Effector CD8-positive, alpha-beta T cell (primary cell): ENCODE data around the gene PLCL1.
A peak's percentile ranks its signal among the peaks of the same experiment; 100 is the strongest.

Experiments
- DNase-seq: peaks from one replicate; lab custom pipeline; 2025; lab: John Stamatoyannopoulos, UW
- total RNA-seq, 4 experiments: gene quantifications; one replicate each; lab custom pipeline; 2026; lab: John Stamatoyannopoulos, UW

Gene PLCL1
- 13.2 to 79.0 (median 35.9) reads per million in 4 experiments for total RNA-seq

DNA sequence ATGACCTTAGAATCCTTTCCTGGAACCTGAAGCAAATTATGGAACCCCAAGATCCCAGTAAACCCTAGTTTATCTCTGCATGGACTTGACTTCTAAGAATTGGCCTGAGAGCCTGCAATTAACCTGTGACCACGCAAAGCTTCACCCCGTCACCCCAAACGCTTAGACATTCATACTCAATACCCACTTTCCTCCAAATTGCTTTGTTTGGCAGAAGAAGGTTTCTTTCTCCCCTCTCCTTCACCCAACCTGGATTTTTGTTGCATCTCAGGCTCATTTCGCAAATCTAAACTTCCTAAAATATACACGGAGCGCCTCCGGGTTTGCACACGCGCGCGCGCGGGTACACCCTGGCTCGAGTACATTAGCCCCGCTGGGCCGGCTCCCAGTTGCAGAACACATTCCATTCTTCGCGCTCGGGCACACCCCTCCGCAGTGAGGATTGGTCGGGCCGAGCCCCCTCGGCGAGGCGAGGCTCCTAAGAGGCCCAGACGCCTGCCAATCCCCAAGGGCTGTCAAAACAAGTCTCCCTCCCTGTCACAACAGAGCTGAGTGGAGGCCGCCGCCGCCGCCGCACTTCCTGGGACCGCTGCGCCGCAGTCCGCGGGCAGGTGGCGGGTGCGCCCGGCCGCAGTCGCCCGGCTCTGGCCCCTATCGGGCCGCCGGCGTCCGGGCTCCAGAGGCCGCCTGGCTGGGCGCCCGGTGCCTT is at the start of gene PLCL1:
Gene PLCL1 (plus strand): TSS at position 545 of the 709 bp plus-strand sequence.
- peak; percentile 86 for DNase-seq

DNA sequence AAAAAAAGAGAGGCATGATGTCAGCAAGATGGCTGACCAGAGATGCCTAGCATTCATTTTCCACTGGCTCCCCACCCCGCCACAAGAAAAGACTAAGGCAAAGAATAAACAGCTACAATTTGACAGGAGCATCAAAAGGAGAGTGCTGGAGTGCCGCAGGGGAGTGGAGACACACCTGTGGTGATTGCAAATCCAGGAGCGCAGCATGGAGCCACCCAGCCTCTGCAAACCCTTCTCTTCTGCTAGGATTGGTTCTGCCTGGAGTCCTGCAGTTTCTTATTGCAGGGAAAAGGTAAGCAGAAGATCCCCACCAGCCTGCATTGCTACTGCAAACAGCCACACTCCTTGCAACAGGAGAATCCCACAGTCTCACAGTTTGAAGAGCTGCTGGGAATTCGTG is 45.4 kb upstream of the PLCL1 start:
- DNase-seq, result no peak

DNA sequence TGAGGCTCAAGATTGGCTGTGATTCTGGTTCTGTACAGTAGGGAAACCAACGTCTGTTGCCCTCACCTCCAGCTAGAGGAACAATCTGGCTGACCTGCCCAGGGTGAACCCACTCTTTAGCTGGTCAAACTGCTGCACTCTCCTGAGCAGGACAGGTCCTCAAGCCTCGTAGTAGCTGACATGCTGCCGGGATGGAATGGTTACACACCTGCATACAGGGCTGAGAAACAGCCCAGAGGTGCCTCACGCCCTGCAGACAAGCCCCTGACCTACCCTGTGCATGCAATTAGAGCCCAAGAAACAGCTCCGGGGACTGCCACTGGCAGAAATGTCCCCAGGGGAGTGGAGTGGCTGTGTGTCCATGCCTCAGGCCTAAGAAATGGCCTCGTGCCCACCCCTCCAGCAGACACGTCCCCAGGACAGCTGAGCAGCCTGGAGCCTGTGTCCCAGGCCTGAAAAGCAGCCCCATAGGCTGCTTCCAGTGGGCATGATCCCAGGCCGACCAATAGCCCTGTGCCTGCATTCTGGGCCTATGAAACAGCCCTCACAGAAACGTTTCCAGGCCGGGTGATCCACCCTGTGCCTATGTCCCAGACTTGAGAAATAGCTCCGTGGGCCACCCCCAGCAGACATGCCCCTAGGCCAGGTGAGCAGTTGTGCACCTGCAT is 44.6 kb upstream of the PLCL1 start:
- no peak for DNase-seq

DNA sequence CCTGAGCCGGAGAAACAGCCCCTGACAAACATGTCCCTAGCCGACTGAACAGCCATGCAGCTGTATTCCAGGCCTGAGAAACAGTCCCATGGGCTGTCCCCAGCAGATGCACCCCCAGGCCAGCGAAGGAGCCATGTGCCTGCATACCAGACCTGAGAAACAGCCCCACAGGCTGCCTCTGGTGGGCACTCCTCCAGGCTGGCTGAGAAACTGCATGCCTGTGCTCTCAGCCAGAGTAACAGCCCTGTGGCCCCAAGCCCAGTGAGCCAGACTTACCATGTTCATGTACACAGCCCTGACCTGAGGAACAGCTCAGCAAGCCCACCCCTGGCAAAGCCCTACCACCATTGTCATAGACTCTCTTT is 44.1 kb upstream of the PLCL1 start:
- no peak for DNase-seq

DNA sequence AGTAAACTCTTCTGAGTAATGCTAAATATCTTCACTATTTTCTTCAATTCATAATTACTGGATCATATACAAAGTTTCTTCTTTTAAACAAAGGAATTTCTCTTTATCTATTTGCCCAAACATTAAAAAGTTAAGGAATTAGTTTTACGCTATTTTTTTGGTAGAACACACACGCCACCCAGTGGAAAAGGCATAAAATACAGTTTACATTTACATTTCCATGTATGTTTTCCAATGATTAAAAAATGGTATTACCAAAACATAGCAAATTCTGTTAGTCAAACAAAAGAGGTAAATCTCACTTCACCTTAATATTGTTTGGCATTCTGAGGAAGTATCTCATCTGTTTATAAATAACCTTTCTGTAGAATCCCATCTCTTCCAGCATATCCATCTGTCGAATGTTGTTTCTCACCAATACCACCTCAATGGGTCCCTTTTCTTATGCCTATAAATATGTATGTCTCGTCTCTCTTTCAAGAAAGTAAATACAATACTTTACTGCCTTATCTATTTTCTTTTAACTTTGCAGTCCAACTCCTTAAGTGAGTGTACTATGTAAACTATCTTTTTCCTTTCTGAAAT is 26.5 kb upstream of the PLCL1 start:
- DNase-seq, result no peak

DNA sequence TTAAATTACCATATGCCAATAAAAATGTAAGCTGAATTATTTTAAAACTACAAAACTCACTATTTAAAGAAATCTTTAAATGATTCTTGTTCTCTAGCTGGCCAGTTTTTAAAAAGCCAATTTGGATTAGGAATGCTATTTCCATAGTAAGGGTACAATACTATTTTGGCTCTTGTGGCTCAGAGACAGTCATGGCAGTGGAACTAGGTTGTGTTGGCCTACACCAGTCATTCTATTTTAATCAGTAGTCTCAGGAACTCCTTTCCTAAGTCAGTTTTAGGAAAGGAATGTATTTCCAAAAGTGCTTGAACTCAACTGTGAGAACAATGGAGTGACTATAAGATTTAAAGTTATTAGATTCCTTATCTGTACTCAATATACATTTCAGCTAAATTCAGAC is 25.1 kb upstream of the PLCL1 start:
- DNase-seq, result no peak

DNA sequence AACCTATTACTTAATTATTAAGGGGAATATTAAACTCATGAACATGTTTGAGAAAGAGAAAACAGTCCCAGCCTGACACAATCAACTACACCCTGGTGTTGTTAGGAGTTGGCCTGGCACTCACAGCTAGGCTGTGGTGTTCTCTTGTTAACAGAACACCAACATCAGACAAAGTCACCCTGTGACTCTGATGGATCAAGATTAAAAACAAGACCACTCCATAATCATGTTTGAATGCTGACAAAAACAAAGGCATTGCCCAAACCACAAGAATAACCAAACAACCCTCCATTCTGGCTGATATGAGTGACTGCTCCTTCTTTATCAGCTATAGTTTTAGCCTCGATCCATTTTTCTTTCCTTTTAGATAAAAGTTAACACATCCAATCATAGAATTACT is 22.3 kb upstream of the PLCL1 start:
- DNase-seq, result no peak

DNA sequence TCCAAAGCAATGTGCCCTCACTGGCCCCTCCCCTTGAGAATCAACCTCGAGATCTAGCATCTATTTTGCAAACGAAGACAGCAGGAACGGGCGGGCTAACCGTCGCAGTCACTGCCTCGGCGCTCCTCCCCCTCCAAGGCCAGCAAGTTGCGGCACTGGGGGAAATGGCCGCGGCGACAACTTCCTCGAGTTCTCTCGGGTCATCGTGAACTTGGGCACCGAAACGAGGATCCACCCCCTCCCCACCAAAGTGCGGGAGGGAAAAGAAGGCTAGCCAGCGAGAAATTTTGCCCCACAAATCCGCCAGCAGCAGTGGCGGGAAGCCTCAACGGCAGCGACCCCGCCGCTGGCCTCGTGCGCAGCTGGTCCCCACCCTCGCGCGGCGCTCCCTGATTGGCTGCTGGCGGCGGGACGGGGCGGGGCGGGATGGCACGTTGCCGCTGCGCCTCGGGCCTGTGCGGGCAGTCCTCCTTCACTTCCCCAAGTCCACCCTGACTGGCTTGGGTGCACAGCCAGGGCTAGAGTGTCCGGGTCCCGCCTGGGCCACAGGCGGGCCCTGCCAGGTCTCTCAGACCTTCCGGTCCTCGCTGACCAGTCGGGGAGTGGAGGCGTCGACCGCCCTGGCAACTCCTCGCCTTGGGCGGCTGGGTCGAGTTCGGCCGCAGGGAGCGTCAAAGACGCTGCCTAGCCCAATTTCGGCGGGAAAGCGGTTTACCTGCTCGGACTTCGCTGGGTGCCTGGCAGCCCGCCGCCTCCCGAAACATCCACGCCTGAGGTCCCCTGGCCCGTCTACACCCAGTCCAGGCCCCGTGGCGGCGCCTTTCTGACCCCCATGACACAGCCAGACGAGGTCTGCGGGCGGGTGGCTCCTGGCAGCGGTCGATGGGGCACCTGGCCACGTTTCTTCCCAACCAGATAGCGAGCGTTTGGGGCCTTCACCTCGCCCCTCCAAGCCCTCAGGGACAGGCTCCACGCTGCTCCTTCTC is 19.1 kb upstream of the PLCL1 start, which contains the start of gene BOLL:
Gene BOLL (minus strand): TSS at position 364 of the 986 bp plus-strand sequence. CDS start 3,469 bp downstream, outside the sequence.
- no peak for DNase-seq

DNA sequence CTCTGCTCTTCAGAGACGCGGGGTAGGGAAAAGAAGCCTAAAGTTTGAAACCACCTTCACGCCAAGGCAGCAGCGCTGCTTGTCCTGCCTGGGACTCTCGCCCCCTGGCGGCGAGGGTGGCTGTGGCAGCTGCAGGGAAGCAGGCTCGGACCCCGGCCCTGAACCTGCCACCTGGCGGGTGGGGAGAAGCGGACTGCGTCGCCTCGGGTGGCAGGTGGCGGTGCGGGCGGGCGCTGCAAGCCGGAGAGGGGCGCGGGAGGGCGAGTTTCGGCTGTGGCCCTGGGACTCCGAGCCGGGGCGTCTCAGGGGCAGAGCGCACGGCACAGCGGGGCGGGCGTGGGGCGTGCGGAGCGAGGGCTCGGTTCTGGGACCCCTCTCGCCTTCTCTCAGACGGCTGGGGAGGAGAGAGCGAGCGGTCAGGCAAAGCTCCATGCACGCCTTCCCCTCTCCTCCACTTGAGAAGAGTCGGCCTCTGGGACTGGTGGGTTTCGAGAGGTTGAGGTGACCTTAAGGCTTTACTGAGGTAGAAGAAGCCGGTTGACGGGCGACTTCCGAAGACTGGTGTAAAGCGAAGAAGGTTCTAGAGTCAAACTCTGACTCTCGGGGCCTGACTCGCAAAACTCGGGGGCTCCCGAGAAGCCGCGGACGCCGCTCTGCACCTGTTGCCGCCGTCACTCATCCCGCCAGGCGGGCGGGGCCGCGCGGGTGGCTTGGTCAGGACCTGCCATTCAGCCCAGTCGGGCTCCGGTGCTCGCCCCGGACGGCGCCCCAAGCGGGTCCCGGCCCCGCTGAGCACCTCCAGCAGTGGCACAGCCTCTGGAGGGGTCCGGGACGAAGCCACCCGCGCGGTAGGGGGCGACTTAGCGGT is 18.1 kb upstream of the PLCL1 start:
- DNase-seq, result peak; percentile 30

DNA sequence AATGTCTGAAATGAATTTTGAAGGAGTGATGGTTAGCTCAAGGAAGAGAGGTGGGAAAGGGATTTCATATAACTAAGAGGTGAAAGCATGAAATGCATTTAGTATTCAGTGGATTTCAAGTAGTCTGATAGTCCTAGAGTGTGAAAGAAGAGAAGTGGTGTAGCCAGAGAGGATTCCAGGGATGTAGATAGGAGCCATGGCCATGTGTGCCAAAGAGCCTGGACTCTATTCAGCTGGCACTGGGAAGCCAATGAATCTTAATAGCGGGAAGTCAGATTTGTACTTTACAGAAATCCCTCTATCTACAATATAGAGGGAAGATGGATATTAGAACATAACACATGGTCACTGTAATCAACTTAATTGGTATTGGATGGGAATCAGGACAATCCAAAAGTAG is 10.9 kb upstream of the PLCL1 start:
- DNase-seq, result no peak

DNA sequence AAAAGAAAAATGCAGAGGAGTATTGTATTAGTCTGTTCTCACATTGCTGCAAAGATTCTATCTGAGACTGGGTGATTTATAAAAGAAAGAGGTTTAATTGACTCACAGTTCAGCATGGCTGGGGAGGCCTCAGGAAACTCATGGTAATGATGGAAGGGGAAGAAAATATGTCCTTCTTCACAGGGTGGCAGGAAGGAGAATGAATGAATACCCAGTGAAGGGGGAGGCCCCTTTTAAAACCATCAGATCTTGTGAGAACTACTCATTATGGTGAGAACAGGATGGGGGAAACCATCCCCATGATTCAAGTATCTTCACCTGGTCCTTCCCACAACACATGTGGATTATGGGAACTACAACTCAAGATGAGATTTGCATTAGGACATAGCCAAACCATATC is 9.1 kb upstream of the PLCL1 start:
- no peak for DNase-seq

DNA sequence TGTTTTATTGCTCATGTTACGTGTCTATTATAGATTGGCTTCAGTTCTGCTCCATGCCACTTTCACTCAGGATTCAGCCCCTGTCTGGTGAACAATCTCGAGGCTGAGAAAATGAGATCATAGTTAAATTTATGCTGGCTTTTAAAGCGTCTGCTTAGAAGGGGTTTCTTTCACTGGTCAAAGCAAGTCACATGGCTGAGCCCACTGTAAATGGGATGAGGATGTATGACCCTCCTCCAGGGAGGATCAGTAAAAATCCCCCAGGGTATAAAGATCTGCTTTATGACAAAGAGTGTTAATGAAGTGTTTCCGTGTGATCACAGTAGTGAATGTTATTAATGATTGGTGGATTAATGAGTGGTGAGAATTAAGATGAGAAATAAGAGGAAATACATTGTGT is 6.2 kb upstream of the PLCL1 start:
- no peak for DNase-seq

DNA sequence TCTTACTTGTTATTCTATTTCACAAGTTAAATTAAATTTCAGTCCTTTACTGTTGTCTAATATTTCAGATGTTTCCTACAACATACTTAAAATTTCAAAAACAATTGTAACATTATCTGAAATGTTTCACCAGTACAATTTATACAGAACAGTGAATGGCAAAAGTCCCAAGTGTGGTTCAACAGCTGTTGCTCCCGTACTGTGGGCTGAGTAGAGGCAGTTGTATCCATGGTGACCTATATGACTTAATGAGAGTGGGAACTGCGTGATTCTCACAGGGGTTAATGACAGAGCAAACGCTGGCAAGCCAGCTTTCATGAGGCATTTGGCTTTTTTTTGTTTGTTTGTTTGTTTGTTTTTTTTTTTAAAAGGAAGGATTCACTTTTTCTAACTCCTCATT is 5.3 kb upstream of the PLCL1 start:
- no peak for DNase-seq

DNA sequence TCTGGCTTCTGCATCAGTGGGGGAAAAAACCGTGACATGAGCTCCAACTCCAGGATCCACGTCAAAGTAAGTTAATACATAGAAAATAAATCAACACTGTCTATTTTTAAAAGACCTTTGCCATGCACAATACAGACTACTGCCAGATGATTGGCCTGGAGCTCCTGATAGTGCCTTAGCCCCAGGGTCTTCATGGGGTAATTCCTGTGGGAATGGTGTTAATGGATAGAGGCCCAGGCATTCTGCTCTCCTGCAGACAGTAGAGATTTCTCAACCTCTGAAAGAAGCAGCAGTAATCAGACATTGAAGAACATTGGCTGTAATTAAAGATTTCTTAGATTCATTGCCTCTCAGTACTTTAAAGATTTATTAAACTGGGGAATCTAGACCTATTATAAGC is 4.3 kb upstream of the PLCL1 start:
- DNase-seq, result no peak

DNA sequence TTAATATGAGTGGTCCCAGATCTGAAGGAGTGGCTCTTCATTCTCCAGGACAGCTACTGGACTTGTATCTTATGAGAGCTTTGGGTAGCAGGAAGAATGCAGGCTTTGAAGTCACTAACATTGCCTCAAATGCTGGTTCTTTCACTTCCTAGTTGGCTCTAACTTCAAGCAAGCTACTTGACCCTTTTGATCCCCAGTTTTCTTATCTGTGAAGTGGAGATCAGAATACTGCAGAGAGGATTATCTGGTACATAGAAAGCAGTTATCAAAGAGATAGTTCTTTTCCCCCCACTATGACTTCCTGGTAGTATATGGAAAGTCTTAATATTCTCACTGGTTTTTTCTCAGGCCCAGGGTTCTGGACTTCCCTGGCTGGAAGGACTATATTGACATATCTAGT is 3.4 kb upstream of the PLCL1 start:
- no peak for DNase-seq

DNA sequence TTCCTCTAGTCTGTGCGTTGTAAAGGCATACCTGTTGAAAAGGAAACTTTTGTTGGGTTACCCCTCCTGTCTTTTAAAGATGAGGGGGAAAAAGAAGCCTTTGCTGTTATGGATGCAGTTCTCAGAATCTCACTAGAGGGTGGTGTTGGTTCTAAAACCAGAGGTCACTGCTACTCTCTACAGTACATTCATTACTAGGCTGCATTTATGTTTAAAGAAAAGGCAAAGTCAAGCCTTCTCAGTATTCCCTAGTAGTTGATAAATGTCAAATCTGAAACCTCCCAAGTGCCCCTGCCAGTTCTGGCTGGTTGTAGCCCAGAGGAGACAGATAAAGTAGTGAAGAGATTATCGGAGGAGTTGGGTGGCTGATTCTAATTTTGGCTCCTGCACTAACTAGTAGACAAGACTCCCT is 1.4 kb upstream of the PLCL1 start:
- DNase-seq, result no peak

DNA sequence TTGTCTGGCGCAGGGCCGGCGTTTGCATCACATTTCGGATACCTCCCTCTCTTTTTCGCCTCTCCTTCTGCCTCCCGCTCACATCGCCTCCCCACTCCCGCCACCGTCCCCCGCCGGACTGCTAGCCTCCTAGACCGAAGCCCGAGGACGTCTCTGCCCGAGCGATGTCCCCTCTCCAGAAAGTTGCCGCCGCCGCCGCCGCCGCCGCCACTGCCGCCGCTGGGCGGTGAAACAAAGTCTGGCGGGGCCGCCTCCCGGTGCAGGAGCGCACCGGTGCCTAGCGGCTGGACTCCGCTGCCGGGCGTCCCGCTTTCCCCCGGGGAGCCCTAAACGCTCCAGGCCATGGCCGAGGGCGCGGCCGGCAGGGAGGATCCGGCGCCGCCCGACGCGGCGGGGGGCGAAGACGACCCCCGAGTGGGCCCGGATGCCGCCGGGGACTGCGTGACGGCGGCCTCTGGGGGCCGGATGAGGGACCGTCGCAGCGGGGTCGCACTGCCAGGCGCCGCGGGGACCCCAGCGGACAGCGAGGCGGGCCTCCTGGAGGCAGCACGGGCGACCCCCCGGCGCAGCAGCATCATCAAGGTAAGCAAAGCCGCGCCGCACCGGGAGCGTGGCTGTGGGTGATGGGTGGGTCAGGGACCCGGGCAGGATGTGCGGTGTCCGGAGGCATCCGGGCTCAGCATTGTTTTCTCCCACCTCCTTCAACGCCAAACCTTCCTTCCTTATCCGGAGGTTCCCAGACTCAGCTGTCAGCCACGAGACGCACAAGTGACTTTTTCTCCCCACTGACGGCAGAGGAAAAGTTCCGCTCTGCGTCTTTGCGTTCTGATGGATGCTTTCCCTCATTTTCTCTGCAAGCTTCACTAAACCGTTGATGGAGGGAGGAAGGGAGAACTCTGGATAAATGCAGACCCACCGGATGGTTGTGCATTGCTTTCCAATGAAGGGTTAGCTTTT is 643 bp downstream of the PLCL1 start:
- DNase-seq, result peak; percentile 12

DNA sequence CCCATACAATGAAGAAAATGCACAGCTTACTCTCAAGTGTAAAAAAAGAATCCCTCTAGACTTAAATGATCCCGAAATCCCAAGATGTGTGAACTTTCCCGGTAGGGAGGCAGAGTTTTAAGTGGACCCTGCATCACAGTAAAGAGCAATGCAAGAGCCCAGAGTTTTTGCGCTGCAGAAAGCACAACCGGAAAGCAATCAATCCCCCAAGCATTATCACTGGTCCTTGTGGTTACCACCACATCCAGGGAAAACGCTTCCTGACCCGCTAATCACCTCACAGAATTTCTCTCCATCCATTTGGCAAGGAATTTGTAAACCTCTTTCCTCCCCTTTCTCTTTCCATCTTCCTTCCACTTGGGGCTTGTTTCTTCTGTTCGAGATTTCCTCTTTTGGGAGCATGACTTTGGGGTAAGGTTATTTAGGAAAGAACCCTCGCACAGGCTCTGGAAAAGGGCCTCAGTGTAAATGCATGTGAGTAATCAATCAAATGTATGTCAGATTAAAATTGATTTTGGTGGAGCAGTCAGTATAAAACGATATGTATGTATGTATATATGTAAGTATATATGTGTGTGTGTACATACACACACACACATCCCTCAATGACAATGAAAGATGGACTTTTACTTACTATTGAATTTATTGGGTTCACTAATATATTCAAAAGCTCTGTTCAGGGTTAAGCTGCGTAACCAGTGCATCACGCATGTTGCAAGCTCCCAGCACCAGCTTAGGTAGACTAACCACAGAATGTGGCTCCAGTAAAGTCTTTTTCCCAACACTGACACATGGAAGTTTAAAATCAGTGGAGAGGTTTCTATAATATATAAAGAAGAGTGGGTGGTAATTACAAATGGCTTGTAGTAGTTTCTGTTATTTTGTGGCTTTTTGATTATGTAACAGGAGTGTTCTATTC is 1.6 kb downstream of the PLCL1 start:
- no peak for DNase-seq

DNA sequence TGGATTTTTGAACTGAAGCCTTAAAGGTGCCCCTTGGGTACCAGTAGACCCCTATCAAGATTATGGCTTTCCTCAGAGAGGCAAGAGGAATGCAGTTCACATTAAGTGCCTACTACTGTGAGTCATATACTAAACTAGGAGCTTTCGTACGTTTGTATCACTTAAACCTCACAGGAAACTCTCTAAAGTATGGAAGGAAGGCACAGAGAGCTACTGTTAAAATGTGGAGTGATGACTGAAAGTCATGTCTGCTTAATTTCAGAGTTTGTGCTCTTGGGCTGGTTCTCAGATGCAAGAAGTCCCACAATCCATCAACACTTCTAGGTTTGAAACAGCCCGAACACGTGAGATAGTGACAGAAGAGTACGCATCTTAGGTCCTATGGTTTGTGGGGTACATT is 4.7 kb downstream of the PLCL1 start:
- no peak for DNase-seq
